WTC11 (cell line): ENCODE measurements around the gene HSBP1L1. TPM values are rescaled to one million over a fixed set of nuclear protein-coding genes. Genes with fewer than 3 reads are reported as not detected.

ENCODE experiments used
- ATAC-seq: fragments of 200-7000 bp; cut with Tn5 transposase; 2 replicates; pipeline ENCODE4 v1.10.0; 2021; ENCODE audit warnings: mild to moderate bottlenecking, moderate library complexity
- CTCF ChIA-PET: fragments of 300-600 bp; sonication (Branson Sonifier 250); formaldehyde crosslinking; loops from one replicate; lab custom pipeline; 2021; ENCODE audit warnings: antibody characterized with exemption; lab: Charles Lee
- POLR2A ChIA-PET: fragments of 350-600 bp; sonication (Branson Sonifier 250); formaldehyde crosslinking; loops from one replicate; lab custom pipeline; 2021; ENCODE audit warnings: antibody characterized with exemption; lab: Charles Lee
- DNase-seq: peaks from one replicate; pipeline ENCODE4 v3.0.0; 2021; ENCODE audit warnings: low spot score
- H3K27ac Mint-ChIP-seq: 2 replicates; pipeline ENCODE4 v1.8.0; 2021; ENCODE audit warnings: mixed read lengths
- H3K27me3 Mint-ChIP-seq: 2 replicates; pipeline ENCODE4 v1.8.0; 2021; ENCODE audit warnings: low read depth, mild to moderate bottlenecking, moderate library complexity, mixed read lengths
- H3K36me3 Mint-ChIP-seq: 2 replicates; pipeline ENCODE4 v1.8.0; 2021; ENCODE audit warnings: mixed read lengths
- H3K4me1 Mint-ChIP-seq: 2 replicates; pipeline ENCODE4 v1.8.0; 2022; ENCODE audit warnings: mixed read lengths
- H3K4me3 Mint-ChIP-seq: 2 replicates; pipeline ENCODE4 v1.8.0; 2021; ENCODE audit warnings: mild to moderate bottlenecking, moderate library complexity, mixed read lengths
- H3K9me3 Mint-ChIP-seq: 2 replicates; pipeline ENCODE4 v1.8.0; 2021; ENCODE audit warnings: mixed read lengths
- CREB1 ChIP-seq: sonication (generic); formaldehyde crosslinking; IDR thresholded peaks from 2 replicates; pipeline ENCODE4 v1.8.0; 2023; ENCODE audit warnings: mild to moderate bottlenecking, missing genetic modification reagents
- FOXK1 ChIP-seq: sonication (generic); formaldehyde crosslinking; IDR thresholded peaks from 2 replicates; pipeline ENCODE4 v1.8.0; 2022; ENCODE audit warnings: mild to moderate bottlenecking, moderate library complexity, missing genetic modification reagents
- HMGA2 ChIP-seq: fragments of 250-450 bp; sonication (Bioruptor Pico); IDR thresholded peaks from 2 replicates; pipeline ENCODE4 v1.4.0; 2021; ENCODE audit warnings: mild to moderate bottlenecking, moderate library complexity
- JUN ChIP-seq: sonication (generic); formaldehyde crosslinking; IDR thresholded peaks from 2 replicates; pipeline ENCODE4 v1.8.0; 2023; ENCODE audit warnings: mild to moderate bottlenecking, missing genetic modification reagents
- NFE2L1 ChIP-seq: sonication (generic); formaldehyde crosslinking; IDR thresholded peaks from 2 replicates; pipeline ENCODE4 v1.8.1; 2023; ENCODE audit warnings: missing genetic modification reagents
- OVOL2 ChIP-seq: fragments of 250-450 bp; sonication (Bioruptor Pico); IDR thresholded peaks from 2 replicates; pipeline ENCODE4 v1.9.0; 2021; ENCODE audit warnings: mild to moderate bottlenecking, borderline replicate concordance
- ZNF138 ChIP-seq: sonication (generic); formaldehyde crosslinking; conservative IDR thresholded peaks from 2 replicates; pipeline ENCODE4 v1.8.1; 2022; ENCODE audit warnings: mild to moderate bottlenecking, moderate library complexity, missing genetic modification reagents
- ZNF232 ChIP-seq: sonication (generic); formaldehyde crosslinking; IDR thresholded peaks from 2 replicates; pipeline ENCODE4 v1.8.0; 2022; ENCODE audit warnings: mild to moderate bottlenecking, missing genetic modification reagents
- ZNF263 ChIP-seq: sonication (generic); formaldehyde crosslinking; IDR thresholded peaks from 2 replicates; pipeline ENCODE4 v1.8.1; 2022; ENCODE audit warnings: low read depth, mild to moderate bottlenecking, moderate library complexity, missing genetic modification reagents
- ZNF317 ChIP-seq: sonication (generic); formaldehyde crosslinking; IDR thresholded peaks from 2 replicates; pipeline ENCODE4 v1.8.1; 2023; ENCODE audit warnings: low read depth, mild to moderate bottlenecking, moderate library complexity, missing genetic modification reagents, borderline replicate concordance
- total RNA-seq: library from RNA; stranded (reverse); gene quantifications from 3 replicates; pipeline ENCODE4 v1.2.3, GENCODE V29; 2021
- TF ChIP-seq, protein P1 (sequence below): sonication (generic); formaldehyde crosslinking; IDR thresholded peaks from 2 replicates; pipeline ENCODE4 v1.8.0; 2022; ENCODE audit warnings: missing genetic modification reagents
- TF ChIP-seq, protein P2 (sequence below): sonication (generic); formaldehyde crosslinking; IDR thresholded peaks from 2 replicates; pipeline ENCODE4 v1.8.1; 2022; ENCODE audit warnings: missing genetic modification reagents, borderline replicate concordance
- TF ChIP-seq, protein P3 (sequence below): fragments of 250-450 bp; sonication (Bioruptor Pico); IDR thresholded peaks from 2 replicates; pipeline ENCODE4 v1.9.0; 2021; ENCODE audit warnings: mild to moderate bottlenecking, borderline replicate concordance
- TF ChIP-seq, protein P4 (sequence below): sonication (generic); formaldehyde crosslinking; IDR thresholded peaks from 2 replicates; pipeline ENCODE4 v1.8.1; 2023; ENCODE audit warnings: mild to moderate bottlenecking, moderate library complexity, missing genetic modification reagents
- TF ChIP-seq, protein P5 (sequence below): sonication (generic); formaldehyde crosslinking; IDR thresholded peaks from 2 replicates; pipeline ENCODE4 v1.8.0; 2023; ENCODE audit warnings: mild to moderate bottlenecking, missing genetic modification reagents
- TF ChIP-seq, protein P6 (sequence below): fragments of 250-450 bp; sonication (Bioruptor Pico); conservative IDR thresholded peaks from 2 replicates; pipeline ENCODE4 v1.9.0; 2021; ENCODE audit warnings: mild to moderate bottlenecking

The HSBP1L1 gene
- total RNA-seq, 1 experiment from 2014 or later: 1.4 TPM

DNA sequence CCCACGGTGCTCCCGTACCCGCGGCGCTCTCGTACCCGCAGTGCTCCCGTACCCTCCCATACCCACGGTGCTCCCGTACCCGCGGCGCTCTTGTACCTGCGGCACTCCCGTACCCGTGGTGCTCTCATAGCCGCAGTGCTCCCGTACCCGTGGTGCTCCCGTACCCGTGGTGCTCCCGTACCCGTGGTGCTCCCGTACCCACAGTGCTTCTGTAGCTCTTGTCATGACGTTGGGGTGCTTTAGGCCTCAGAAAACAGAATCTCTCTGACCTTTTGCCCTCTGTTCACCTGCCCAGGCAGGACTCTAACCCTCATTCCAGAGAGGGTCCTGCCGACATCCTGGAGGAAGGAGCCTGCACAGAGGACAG lies 48.3 kb upstream of the HSBP1L1 start:
- no peaks in the 10 kb centered on the region for H3K9me3 Mint-ChIP-seq
- no peaks in the 10 kb centered on the region for H3K27me3 Mint-ChIP-seq
- no peak for ATAC-seq
- CTCF ChIA-PET: no interaction called here
- POLR2A ChIA-PET: no interaction called here
- TF ChIP-seq ZNF263 (CRISPR knock-in tag): peak; percentile 84
- TF ChIP-seq FOXK1 (CRISPR knock-in tag): no peak
- H3K4me3 Mint-ChIP-seq: no peak overlapping the region
- peaks cover 5% of the 10 kb centered on the region; the same call in 1 of the 2 replicates for H3K36me3 Mint-ChIP-seq
- no peak for DNase-seq
- H3K4me1 Mint-ChIP-seq: peaks cover 16% of the 10 kb centered on the region
- no peak overlapping the region for H3K27ac Mint-ChIP-seq

DNA sequence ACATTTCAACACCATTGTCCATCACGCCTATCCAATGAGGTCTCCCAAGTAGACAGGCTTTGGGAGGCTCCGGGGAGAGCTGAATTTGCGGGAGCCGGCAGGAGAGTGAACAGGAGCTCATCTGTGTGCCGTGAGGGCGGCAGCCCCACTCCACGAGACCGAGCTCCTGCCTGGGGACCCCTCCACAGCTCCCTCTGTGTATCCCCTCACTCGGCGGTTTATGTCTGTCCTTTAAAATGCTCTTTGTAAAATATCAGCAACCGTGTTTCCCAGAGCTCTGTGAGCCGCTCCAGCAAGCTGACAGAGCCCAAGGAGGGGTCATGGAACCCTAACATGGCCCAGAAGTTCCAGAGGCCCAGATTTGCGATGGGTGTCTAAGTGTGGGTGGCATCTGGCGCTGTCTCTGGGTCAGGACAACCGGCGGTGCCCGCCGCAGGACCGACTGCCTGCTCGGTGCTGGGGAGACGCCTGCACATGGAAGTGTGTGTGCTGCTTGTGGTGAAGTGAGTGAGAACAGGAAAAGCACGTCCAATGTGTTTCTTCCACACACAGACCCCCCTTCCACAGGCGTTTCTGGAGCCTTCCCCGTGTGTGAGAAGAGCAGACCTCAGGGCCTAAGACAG lies 47.8 kb upstream of the HSBP1L1 start:
- H3K36me3 Mint-ChIP-seq: peaks cover 5% of the 10 kb centered on the region; the same call in 1 of the 2 replicates
- ATAC-seq: no peak
- TF ChIP-seq, protein P1, sequence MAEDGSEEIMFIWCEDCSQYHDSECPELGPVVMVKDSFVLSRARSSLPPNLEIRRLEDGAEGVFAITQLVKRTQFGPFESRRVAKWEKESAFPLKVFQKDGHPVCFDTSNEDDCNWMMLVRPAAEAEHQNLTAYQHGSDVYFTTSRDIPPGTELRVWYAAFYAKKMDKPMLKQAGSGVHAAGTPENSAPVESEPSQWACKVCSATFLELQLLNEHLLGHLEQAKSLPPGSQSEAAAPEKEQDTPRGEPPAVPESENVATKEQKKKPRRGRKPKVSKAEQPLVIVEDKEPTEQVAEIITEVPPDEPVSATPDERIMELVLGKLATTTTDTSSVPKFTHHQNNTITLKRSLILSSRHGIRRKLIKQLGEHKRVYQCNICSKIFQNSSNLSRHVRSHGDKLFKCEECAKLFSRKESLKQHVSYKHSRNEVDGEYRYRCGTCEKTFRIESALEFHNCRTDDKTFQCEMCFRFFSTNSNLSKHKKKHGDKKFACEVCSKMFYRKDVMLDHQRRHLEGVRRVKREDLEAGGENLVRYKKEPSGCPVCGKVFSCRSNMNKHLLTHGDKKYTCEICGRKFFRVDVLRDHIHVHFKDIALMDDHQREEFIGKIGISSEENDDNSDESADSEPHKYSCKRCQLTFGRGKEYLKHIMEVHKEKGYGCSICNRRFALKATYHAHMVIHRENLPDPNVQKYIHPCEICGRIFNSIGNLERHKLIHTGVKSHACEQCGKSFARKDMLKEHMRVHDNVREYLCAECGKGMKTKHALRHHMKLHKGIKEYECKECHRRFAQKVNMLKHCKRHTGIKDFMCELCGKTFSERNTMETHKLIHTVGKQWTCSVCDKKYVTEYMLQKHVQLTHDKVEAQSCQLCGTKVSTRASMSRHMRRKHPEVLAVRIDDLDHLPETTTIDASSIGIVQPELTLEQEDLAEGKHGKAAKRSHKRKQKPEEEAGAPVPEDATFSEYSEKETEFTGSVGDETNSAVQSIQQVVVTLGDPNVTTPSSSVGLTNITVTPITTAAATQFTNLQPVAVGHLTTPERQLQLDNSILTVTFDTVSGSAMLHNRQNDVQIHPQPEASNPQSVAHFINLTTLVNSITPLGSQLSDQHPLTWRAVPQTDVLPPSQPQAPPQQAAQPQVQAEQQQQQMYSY: no peak
- TF ChIP-seq ZNF317 (CRISPR knock-in tag) (no peak), OVOL2 (CRISPR knock-in tag) (no peak), HMGA2 (CRISPR knock-in tag) (no peak), NFE2L1 (CRISPR knock-in tag) (no peak), ZNF232 (CRISPR knock-in tag) (no peak), CREB1 (no peak), JUN (no peak), ZNF138 (CRISPR knock-in tag) (no peak)
- TF ChIP-seq, protein P2, sequence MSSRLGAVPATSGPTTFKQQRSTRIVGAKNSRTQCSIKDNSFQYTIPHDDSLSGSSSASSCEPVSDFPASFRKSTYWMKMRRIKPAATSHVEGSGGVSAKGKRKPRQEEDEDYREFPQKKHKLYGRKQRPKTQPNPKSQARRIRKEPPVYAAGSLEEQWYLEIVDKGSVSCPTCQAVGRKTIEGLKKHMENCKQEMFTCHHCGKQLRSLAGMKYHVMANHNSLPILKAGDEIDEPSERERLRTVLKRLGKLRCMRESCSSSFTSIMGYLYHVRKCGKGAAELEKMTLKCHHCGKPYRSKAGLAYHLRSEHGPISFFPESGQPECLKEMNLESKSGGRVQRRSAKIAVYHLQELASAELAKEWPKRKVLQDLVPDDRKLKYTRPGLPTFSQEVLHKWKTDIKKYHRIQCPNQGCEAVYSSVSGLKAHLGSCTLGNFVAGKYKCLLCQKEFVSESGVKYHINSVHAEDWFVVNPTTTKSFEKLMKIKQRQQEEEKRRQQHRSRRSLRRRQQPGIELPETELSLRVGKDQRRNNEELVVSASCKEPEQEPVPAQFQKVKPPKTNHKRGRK (CRISPR knock-in tag): no peak
- TF ChIP-seq, protein P3, sequence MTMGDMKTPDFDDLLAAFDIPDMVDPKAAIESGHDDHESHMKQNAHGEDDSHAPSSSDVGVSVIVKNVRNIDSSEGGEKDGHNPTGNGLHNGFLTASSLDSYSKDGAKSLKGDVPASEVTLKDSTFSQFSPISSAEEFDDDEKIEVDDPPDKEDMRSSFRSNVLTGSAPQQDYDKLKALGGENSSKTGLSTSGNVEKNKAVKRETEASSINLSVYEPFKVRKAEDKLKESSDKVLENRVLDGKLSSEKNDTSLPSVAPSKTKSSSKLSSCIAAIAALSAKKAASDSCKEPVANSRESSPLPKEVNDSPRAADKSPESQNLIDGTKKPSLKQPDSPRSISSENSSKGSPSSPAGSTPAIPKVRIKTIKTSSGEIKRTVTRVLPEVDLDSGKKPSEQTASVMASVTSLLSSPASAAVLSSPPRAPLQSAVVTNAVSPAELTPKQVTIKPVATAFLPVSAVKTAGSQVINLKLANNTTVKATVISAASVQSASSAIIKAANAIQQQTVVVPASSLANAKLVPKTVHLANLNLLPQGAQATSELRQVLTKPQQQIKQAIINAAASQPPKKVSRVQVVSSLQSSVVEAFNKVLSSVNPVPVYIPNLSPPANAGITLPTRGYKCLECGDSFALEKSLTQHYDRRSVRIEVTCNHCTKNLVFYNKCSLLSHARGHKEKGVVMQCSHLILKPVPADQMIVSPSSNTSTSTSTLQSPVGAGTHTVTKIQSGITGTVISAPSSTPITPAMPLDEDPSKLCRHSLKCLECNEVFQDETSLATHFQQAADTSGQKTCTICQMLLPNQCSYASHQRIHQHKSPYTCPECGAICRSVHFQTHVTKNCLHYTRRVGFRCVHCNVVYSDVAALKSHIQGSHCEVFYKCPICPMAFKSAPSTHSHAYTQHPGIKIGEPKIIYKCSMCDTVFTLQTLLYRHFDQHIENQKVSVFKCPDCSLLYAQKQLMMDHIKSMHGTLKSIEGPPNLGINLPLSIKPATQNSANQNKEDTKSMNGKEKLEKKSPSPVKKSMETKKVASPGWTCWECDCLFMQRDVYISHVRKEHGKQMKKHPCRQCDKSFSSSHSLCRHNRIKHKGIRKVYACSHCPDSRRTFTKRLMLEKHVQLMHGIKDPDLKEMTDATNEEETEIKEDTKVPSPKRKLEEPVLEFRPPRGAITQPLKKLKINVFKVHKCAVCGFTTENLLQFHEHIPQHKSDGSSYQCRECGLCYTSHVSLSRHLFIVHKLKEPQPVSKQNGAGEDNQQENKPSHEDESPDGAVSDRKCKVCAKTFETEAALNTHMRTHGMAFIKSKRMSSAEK (CRISPR knock-in tag): no peak
- TF ChIP-seq, protein P4, sequence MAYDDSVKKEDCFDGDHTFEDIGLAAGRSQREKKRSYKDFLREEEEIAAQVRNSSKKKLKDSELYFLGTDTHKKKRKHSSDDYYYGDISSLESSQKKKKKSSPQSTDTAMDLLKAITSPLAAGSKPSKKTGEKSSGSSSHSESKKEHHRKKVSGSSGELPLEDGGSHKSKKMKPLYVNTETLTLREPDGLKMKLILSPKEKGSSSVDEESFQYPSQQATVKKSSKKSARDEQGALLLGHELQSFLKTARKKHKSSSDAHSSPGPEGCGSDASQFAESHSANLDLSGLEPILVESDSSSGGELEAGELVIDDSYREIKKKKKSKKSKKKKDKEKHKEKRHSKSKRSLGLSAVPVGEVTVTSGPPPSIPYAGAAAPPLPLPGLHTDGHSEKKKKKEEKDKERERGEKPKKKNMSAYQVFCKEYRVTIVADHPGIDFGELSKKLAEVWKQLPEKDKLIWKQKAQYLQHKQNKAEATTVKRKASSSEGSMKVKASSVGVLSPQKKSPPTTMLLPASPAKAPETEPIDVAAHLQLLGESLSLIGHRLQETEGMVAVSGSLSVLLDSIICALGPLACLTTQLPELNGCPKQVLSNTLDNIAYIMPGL: no peak
- TF ChIP-seq, protein P5, sequence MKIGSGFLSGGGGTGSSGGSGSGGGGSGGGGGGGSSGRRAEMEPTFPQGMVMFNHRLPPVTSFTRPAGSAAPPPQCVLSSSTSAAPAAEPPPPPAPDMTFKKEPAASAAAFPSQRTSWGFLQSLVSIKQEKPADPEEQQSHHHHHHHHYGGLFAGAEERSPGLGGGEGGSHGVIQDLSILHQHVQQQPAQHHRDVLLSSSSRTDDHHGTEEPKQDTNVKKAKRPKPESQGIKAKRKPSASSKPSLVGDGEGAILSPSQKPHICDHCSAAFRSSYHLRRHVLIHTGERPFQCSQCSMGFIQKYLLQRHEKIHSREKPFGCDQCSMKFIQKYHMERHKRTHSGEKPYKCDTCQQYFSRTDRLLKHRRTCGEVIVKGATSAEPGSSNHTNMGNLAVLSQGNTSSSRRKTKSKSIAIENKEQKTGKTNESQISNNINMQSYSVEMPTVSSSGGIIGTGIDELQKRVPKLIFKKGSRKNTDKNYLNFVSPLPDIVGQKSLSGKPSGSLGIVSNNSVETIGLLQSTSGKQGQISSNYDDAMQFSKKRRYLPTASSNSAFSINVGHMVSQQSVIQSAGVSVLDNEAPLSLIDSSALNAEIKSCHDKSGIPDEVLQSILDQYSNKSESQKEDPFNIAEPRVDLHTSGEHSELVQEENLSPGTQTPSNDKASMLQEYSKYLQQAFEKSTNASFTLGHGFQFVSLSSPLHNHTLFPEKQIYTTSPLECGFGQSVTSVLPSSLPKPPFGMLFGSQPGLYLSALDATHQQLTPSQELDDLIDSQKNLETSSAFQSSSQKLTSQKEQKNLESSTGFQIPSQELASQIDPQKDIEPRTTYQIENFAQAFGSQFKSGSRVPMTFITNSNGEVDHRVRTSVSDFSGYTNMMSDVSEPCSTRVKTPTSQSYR (CRISPR knock-in tag): no peak
- TF ChIP-seq, protein P6, sequence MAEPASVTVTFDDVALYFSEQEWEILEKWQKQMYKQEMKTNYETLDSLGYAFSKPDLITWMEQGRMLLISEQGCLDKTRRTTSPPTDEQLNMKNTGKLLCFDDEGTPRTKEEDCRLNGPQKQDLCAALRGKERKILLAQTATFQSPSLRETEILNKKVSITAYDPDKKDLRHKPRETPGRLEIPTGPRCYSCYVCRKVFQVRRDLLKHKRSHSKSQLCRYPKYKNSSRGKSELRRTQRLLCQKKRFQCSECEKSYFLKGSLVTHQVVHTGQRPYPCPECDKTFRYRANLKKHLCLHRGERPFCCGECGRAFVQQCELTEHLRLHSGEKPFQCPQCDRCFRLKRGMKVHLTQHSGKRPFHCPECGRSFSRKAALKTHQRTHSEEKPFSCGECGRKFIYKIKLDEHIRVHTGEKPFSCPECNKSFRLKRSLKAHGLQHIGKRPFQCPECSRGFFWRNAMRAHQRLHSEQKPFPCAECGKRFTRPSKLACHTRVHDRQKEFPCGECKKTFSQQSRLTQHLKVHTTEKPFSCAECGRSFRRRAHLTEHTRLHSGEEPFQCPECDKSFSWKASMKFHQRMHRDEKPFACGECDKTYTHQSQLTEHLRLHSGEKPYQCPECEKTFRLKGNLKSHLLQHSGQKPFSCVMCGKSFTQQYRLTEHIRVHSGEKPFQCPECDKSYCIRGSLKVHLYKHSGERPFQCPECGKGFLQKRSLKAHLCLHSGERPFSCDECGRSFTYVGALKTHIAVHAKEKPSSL (CRISPR knock-in tag): no peak
- peaks cover 16% of the 10 kb centered on the region for H3K4me1 Mint-ChIP-seq
- no peaks in the 10 kb centered on the region for H3K27me3 Mint-ChIP-seq
- no peak overlapping the region for H3K27ac Mint-ChIP-seq
- H3K9me3 Mint-ChIP-seq: no peaks in the 10 kb centered on the region
- POLR2A ChIA-PET: no interaction called here
- no peak overlapping the region for H3K4me3 Mint-ChIP-seq
- DNase-seq: no peak
- CTCF ChIA-PET: no interaction called here
